GM18907 (cell line): Measurements from ENCODE around the gene METTL17.
"Not testable (repeated sequence)": the region's sequence is repeated elsewhere in the genome, so short reads cannot be mapped to it uniquely, and the experiment has no call there.

Source experiments
- ATAC-seq: cut with Tn5 transposase; IDR thresholded peaks from one replicate; pipeline ENCODE4 v1.9.1; 2021; ENCODE audit warnings: mild to moderate bottlenecking, moderate library complexity; ENCODE audit not compliant: unreplicated experiment

METTL17 gene

DNA sequence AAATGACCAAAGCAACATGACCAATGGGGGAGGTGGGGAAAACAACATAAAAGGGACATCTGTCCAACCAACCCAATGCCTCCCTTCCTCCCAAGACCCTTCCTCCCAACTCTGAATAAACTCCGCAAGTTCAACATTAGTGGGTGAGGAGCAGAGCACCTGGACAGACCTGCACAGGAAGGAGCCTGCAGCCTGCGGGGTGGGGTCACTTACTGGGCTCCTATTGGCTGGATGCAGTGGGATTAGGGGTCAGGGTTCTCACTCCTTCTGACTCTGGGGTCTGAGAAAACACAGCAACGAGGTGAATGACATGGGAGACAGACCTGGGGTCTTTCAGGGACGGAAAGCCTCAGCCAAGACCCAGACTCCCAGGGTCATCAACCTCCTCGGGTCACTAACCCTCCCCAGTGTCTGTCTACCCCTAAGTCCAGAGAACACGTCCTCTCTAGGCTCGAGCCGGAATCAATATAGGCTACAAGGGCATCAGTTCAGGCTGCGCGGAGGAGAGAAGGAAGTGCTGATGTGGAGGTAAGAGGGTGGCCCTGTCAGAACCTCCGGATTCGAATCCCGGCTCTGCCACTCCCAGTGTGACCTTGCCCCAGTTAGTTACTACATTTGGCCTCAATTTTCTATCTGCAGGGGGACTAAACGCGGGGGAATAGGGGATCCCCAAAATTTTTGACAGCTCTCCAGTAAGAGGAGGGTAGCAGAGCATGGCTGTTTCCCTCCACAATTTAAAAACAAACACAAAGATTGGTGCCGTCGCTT lies 34.2 kb downstream of the METTL17 start:
- ATAC-seq, result no peak

DNA sequence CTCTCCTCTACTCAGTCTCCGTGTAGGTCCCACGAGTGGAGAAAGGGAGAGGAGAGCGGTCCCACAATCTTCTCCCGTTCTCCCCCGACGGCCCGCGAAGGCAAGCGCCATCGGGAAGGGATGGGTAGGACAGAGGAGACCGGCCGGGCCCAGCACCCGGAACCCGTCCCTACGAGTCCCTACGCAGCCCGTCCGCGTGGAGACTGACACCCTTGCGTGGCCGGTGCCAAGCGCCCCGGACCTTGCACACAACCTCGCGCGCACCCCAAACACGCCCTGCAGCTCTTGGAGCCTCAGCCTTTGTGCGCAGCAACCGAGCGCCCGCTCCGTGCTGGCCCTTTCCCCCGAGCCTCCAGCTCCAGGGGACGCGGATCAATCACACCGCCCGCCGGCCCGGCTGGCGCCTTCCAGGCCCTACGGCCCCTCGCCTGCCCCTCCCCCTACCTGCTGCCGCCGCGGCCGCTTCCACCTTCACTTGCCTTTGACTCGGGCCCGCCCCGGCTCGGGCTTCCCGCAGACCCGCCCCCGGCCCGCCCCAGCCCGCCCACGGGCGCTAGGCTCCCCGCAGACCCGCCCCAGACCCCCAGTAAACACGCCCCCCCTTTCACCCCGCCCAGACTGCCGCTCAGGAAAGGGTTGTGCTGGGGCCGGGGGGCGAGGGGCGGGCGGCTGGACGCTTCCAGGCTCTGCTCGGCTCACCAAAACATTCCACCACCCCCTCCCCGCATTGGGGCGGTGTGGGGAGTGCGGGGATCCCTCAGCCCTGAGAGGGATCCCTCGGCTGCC lies 35.0 kb downstream of the METTL17 start, which contains the start of gene NDRG2:
Gene NDRG2 (minus strand): TSS at position 477 of the 786 bp plus-strand sequence. CDS start 1,746 bp downstream, outside the sequence.
- no peak for ATAC-seq

DNA sequence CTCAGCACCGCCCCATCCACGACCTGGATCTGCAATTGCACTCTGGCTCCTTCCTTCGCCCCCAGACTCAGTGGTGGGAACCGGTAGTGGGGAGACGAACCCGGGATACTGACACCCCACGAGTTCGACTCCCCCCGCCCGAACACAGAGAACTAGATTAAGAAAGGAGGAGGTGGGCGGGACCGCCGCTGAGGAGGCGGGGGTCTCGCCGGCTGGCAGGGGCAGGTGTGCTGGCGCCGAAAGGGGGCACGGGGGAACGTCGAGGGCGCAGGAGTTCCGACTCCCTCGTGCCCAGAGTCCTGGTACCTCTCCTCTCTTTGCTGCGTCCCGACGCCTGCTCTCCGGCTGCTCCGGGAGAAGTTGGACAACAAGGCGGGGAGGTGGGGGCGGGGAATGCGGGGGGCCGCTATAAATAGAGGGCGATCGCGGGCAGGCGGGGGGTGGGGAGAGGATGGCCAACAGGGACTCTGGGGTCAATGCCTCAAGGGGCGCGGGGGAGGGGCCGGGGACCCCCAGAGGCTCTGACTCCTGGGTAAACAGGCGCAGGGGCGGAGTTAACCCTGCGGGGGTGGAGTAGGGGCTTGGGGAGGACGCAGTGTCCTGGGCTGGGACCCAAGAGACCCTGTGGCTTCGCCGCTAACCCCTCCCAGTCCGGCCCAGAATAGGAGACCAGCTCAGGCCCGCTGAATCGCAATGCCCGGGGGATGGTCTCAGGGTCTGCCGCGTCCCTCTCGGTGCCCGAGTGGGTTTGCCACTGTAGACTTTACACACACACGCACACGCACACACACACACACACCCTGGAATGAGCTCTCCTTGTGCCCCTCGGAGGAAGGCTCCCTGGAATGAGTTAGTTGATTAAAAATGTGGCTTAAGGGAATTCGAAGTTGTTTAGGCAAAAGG lies 35.8 kb downstream of the METTL17 start:
- ATAC-seq, result no peak

GRCh38 chr14:21026274-21026987 lies 36.7 kb downstream of the METTL17 start:
- ATAC-seq, result no peak

DNA sequence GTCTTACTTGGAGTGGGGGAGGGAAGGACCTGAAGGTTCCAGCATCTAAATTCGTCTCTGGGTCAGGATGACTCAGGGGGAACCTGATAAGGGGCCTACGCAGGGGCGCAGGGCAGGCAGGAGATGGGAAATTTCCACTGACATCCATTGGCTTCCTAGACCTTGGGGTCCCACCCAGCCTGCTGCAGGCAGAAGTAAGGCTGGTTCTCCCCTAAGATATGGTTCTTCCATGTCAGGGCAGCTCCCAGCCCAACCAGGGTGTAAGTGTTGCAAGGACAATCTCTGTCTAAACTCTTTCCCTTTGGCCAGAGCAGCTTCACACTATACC lies 37.2 kb downstream of the METTL17 start:
- ATAC-seq, result no peak

DNA sequence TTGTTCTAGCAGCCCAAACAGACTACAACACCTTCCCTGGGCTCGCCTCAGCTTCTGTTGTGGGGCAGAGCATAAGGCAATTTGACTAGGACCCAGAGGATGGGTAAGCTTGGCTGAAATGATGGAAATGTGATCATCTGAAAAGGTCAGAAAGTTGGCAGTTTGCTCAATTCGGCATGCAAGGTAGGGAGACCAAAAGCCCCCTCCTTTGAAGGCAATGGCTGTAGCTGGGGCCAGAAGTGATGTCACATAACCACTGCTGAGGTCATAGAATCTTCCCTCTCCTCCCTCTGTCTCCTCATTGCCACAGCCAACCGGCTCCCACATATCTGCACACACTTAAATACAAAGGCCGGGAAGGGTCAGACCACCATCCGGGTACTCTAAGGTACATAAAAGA lies 40.1 kb downstream of the METTL17 start, which contains the start of gene TPPP2:
Gene TPPP2 (plus strand): TSS at position 301 of the 400 bp plus-strand sequence. CDS start 365 bp downstream, outside the sequence.
- ATAC-seq, result no peak

DNA sequence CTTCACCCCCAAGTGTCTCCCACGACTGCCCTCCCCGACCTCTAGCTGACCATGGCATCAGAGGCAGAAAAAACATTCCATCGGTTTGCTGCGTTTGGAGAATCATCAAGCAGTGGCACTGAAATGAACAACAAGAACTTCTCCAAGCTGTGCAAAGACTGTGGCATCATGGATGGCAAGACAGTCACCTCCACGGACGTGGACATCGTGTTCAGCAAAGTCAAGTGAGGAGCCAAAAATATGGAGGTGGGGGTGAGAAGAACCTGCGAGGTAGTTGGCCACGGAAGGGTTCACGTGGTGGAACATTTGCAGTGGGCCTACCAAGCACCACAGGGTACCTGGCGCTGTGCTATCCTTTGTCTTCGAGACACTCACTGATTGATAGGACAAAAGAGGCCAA lies 40.8 kb downstream of the METTL17 start:
- no peak for ATAC-seq

DNA sequence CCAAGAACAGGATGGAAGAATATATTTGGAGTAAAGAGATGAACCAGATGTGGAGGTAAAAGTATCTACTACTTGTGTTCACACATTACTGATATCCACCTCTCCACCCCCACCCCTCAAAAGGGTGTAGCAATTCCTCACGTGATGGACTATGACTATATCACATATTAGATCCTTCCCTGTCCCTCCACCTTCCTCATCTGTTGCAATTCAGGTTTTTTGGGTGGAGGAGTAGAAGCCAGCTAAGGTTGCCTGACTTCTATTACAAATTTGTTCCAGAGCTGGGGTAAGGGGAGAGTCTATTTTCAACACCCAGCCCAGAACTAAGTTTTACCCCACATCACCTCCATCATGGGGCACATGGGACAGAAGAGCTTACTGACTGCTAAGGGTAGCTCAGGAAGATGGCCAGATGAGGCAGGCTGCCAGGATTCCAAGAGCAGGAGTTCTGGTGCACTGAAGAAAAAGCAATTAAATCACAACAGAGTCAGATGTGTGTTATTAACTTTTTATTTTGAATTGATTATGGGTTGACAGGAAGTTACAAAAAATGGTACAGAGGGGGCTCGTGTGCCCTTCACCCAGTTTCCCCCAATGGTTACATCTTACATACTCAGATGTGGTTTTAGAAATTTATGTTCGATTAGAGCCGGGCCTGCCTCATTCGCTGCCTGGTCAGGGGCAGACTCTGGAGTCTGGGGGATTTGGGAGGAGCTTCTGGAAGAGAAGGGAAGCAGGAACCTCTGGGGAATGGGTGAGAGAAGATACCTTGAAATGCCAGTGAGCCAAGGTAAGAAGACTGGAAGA lies 42.7 kb downstream of the METTL17 start:
- ATAC-seq, result no peak

DNA sequence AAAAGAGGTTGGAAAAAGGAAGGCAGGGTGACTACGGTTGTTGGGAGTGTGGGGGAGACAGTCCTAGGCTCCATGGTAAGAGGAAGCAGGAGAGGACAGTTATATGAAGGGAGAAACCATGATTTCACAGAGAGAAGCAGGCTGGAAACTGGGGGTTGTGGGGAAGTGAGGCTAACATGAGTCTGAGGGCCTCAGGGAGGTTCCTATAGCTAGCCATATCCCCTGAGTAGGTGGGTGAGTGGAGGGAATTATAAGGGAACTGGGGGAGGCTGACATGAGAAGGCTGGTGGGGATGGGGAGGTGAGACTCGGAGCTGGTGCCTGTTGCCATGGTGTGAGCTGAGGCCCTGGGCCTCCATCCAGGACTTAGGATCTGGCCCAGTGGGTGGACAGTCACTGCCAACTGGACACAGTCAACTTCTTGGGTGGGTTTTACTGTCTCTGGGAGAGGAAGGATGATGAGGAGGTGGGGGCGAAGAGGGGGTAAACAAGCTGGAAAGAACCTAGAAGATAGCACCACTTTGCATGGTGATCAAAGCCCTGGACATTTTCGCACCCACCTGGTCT lies 43.4 kb downstream of the METTL17 start:
- ATAC-seq, result no peak

- ATAC-seq, result no peak
These were observed 44.9 kb downstream of the METTL17 start, which contains the start of gene RNASE13 for GRCh38 chr14:21034707-21035106. Gene RNASE13, minus strand, starts transcription at chr14:21034807. Its CDS starts 519 bp downstream, at chr14:21034288.

DNA sequence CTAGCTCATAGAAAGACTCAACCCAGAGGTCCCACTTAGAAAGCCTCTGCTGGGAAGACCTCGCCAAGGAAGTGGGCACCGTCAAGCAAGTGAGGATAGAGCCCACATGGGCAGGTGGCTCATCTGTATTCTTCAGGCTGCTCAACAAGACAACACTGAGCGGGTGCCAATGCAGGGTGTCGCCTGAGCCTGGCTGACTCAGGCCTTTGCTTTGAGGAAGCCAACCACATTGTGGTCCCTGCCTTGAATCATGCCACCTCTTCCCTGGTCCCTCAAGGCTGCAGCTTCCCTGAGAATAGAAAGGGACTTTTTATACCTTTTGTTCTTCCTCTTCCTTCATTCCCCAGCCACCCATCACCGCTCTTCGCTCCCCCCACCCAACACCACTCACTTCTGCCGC lies 47.0 kb downstream of the METTL17 start:
- no peak for ATAC-seq

- no peak for ATAC-seq
These were observed 47.4 kb downstream of the METTL17 start for GRCh38 chr14:21037156-21037555.

DNA sequence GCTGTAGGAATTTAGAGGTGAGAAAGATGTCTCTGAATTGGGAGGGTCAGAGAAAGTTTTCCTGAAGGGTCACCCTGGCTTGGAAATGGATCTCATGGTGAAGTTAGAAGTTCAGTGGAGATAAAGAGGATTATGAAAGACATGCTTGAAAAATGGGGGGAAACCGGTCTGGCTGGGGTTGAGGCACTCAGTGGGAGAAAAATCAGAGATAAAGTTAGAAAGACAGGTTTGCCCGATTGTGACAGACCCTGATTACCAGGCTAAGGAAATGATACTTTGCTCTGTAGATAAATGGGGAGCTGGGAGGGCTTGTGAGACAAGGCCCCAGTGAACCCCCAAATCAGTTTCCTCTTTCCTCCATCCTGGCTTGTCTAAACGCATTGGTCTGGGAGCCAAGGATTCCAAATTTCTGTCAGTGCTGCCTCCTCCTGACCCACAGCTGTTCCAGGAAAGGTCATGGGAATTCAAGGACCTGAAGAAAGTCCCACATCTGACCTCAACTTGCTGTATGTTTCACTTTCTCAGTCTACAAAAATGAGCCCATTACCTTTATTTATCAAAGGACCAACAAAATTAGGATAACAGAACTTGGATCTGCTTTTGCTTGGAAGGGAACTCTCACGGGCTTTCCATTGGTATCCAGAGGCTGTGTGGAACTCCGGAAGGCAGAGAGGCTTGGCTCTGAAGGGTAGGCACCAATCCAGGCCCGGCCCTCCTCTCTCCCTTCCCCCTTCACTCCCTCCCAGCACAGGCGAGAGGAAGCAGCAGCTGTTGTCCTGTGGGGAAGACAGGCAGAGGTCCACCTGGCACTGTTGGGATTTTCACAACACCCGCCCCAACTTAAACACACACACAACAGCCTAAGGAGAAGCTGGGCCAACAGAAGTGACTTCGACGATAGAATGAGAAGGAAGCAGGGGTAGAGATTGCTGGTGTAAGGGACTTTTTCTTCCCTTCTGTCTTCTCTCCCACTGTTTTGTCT lies 49.0 kb downstream of the METTL17 start:
- no peak for ATAC-seq

DNA sequence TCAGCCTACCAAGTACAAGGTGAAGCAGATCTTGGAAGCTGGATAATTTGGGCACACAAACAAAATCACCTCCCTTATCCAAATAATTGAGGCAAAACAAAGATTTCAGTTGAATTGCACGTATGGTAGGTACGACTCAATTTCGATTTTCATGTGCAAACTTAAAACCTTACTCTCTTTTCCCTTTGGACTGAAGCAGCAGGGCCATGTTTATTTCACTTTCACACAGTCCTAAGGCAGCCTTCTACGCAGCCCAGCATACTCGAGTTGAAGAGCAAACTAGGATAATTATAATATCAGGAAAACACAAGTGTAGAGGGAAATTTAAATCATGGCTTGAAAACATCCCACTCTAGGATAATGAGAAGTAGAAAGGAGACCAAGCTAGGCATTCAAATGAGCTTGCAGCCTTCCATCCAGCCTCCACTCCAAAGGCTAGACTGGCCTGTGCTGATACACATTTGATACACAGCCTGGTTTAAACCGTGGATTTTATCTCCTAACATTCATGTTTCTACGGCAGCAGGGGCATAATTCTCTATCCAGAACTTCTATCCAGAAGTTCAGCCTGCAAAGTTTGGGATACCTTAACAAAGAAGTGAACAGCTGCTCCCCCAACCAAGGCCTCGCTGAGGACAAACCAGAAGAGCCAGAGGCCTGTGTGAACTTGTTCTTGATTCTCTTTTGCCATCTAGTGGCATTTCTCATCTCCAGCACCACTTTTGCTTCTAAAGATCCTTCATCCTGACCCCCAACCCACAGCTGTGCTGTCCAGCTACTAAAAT lies 50.0 kb downstream of the METTL17 start:
- no peak for ATAC-seq

GRCh38 chr14:21040370-21040925 lies 50.7 kb downstream of the METTL17 start:
- no peak for ATAC-seq

DNA sequence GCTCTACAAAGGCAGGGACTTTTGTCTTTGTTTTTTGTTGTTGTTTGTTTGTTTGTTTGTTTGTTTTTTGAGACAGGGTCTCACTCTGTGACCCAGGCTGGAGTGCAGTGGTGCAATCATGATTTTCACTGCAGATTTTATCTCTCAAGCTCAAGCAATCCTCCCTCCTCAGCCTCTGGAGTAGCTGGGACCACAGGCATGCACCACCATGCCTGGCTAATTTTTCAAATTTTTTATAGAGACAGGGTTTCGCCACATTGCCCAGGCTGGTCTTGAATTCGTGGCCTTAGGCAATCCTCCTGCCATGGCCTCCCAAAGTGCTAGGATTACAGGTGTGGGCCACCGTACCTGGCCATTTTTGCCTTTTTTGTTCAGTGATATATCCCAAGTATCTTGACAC lies 51.2 kb downstream of the METTL17 start:
- ATAC-seq, result not testable (repeated sequence)
